NCI-H146 (cell line): ENCODE results near the gene ABCC3.
"Not testable (repeated sequence)": the region's sequence is repeated elsewhere in the genome, so short reads cannot be mapped to it uniquely, and the experiment has no call there.

ENCODE experiments used
- DNase-seq: peaks from one replicate; lab custom pipeline; 2025; lab: John Stamatoyannopoulos, UW

ABCC3 gene

GRCh38 chr17:50666316-50666715, 31.6 kb downstream of the ABCC3 start:
- no peak for DNase-seq

DNA sequence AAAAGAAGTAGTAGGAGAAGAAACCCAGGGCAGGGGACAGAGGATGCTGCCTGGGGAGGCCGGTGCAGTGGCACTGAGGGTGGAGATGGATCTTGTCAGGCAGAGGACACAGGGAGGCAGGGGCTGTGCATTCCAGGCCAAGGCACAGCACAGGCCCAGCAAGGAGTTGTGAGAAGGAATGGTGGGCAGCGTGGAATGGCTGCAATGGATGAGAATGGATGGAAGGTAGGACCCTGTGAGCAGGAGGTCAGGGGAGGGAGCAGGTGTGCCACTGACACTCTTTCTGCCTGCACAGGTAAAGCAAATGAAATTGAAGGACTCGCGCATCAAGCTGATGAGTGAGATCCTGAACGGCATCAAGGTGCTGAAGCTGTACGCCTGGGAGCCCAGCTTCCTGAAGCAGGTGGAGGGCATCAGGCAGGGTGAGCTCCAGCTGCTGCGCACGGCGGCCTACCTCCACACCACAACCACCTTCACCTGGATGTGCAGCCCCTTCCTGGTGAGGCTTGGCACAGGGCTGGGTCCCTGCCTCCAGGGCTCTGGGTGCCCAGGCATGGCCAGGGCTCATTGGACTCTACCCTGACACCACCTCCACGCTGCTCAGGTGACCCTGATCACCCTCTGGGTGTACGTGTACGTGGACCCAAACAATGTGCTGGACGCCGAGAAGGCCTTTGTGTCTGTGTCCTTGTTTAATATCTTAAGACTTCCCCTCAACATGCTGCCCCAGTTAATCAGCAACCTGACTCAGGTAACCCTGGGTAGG, 32.8 kb downstream of the ABCC3 start:
- no peak for DNase-seq

- DNase-seq, result no peak
These were observed 33.5 kb downstream of the ABCC3 start for GRCh38 chr17:50668025-50668837.

DNA sequence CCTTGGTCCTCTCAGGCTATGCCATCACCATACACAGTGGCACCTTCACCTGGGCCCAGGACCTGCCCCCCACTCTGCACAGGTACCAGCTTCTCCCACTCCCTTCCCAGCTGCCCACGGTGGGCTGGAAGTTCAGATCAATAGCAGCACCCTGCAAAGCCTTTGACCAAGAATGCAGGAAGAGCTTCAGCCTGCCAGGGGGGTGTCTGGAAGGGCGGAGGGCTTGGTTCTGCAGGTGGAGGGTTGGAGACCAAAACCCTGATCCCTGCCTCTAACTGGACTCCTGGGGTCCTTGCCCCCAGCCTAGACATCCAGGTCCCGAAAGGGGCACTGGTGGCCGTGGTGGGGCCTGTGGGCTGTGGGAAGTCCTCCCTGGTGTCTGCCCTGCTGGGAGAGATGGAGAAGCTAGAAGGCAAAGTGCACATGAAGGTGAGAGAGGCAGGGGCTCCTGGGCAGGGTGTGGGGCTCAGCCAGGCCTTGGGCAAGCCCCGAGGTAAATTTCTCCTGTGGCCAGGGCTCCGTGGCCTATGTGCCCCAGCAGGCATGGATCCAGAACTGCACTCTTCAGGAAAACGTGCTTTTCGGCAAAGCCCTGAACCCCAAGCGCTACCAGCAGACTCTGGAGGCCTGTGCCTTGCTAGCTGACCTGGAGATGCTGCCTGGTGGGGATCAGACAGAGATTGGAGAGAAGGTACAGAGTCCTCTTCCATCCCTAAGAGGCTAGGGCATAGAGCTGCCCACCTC, 34.3 kb downstream of the ABCC3 start:
- DNase-seq, result no peak

DNA sequence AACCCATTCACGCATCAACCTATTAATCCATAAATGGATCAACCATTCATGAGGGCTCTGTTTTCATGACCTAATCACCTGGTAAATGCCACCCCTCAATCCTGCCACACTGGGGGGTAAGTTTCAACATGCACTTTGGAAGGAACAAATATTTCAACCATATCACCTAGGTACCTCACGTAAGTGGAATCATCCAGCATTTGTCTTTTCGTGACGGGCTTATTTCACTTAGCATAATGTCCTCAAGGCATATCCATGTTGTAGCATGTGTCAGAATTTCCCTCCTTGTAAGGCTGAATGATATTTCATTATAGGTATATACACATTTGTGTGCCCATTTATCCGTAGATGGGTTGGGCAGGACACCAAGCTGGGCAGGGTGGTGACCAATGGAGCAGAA, 37.4 kb downstream of the ABCC3 start:
- DNase-seq, result no peak

GRCh38 chr17:50672831-50673551, 38.3 kb downstream of the ABCC3 start:
- DNase-seq, result no peak

DNA sequence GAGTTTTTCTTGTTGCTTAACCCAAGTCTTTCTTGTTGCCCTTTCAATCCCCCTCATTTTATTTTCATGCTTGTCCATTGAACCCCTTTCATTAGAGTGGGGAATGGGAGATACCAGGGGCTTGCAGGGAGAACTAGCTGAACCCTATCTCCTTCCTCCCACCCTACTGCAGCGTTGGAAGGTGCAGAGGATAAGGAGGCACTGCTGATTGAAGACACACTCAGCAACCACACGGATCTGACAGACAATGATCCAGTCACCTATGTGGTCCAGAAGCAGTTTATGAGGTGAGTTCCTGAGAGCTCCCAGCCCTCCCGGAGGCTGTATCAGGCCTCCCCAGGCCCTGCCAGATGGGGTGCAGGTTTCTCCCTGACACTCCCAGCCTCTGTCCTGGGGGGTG, 40.5 kb downstream of the ABCC3 start:
- DNase-seq, result no peak

DNA sequence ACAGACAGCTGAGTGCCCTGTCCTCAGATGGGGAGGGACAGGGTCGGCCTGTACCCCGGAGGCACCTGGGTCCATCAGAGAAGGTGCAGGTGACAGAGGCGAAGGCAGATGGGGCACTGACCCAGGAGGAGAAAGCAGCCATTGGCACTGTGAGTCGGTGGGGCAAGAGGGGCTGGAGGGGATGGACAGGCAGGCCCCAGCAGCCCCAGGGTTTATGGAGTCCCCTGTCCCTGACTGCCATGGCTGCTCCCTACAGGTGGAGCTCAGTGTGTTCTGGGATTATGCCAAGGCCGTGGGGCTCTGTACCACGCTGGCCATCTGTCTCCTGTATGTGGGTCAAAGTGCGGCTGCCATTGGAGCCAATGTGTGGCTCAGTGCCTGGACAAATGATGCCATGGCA, 40.9 kb downstream of the ABCC3 start:
- DNase-seq, result no peak

DNA sequence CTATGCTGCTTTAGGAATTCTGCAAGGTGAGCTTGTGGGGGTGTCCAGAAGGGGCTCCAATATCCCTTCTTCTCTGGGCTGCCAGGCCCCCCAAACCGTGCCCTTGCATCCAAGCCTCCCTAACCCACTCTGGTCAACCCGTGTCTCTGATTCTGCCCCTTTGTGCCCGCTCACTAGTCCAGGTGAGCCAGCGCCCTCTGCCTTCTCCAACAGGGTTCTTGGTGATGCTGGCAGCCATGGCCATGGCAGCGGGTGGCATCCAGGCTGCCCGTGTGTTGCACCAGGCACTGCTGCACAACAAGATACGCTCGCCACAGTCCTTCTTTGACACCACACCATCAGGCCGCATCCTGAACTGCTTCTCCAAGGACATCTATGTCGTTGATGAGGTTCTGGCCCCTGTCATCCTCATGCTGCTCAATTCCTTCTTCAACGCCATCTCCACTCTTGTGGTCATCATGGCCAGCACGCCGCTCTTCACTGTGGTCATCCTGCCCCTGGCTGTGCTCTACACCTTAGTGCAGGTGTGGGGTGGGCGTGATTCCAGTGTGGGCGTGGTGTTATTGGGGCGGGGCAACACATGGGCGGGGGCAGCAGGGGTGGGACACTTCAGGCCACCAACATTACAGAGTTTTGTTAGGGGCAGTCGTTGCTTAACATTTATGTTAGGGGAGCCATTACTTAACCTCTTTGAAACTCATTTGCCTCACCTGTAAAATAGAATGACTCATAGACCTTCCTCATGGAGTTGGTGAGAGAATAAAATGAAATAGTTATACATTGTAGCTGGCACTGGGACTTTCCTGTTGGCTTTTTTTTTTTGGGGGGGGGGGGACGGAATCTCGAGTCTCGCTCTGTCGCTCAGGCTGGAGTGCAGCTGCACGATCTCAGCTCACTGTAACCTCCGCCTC, 41.6 kb downstream of the ABCC3 start:
- DNase-seq, result no peak

DNA sequence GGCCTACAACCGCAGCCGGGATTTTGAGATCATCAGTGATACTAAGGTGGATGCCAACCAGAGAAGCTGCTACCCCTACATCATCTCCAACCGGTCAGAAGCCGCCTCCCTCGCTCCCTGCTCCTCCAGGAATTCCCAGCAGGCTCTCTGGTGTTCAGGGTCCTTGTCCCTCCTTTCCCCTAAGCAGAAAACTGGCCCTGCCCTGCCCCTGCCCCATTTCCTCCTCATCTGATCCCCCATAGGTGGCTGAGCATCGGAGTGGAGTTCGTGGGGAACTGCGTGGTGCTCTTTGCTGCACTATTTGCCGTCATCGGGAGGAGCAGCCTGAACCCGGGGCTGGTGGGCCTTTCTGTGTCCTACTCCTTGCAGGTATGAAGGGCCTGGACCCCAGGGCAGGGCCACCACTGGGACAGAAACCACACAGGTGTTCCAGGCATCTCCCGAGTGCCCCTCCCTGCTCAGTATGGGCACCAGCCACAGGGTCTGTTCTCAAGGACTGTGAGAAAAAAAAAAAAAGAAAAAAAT, 43.2 kb downstream of the ABCC3 start:
- no peak for DNase-seq

GRCh38 chr17:50679008-50679544, 44.4 kb downstream of the ABCC3 start:
- no peak for DNase-seq

- no peak for DNase-seq
These were observed 45.4 kb downstream of the ABCC3 start for GRCh38 chr17:50680126-50680525.

- not testable (repeated sequence) for DNase-seq
These were observed 46.0 kb downstream of the ABCC3 start for GRCh38 chr17:50680543-50681262.

DNA sequence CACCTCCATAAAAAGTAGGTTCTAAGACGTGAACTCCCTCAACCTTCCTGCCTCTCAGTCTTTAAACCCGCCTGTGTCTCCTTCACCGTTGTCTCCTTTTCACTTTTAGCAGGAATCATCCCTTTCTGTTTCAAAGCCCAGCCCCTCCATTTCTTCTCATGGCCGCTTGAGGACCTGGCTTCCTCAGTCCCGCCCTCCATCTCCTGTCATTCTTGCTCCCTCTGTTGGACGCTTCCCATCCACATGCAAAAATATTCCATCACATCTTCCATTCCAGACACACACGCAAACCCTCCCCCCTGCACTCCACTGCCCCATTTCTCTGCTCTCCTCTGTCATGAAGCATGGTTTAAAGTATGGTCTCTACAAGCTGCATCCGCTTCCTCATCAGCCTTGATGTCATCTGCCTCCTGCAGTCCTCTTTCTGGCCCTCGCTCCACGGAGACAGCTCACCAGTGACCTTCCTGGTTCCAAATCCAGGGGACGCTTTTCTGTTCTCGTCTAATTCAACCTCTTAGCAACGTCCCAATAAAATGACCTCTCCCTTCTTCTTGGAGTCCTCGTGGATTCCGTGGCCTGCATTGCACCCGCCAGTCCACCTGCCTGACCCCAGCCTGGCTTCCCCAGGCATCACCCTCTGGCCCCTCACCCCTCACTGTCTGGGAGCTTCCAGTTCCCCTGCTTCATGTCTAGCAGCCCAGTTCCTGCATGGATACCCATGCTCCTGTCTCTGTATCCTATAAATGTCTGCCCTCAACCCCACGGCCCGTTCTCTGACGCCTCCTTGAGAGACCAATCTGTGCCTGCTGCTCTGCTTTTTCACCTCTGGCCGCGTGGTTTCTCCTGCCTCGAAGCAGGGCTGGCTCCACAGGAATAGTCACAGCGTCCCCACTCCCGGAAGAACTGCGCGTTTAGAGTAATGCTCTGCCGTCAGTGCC, 46.9 kb downstream of the ABCC3 start:
- DNase-seq, result peak; percentile 61

GRCh38 chr17:50682441-50682840, 47.8 kb downstream of the ABCC3 start:
- no peak for DNase-seq

DNA sequence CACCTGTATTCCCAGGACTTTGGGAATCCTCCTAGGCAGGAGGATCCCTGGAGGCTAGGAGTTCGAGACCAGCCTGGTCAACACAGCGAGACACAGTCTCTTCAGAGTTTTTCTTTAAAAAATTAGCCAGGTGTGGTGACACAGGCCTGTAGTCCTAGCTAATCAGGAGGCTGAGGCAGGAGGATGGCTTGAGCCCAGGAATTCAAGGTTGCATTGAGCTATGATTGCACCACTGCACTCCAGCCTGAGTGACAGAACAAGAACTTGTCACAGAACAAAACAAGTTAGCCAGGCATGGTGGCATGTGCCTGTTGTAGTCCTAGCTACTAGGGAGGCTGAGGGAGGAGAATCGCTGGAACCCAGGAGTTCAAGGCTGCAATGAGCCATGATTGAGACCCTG, 48.3 kb downstream of the ABCC3 start:
- no peak for DNase-seq

- no peak for DNase-seq
These were observed 49.0 kb downstream of the ABCC3 start for GRCh38 chr17:50683434-50684287.

GRCh38 chr17:50684288-50684611, 49.6 kb downstream of the ABCC3 start:
- no peak for DNase-seq
